Ectodermal cell (in vitro differentiated cells): ENCODE results near the gene TBC1D19.

Source experiments
- H3K27ac ChIP-seq: 2 replicates; pipeline ENCODE4 v1.7.0; 2013; ENCODE audit warnings: mild to moderate bottlenecking, low read depth, low read length; ENCODE audit not compliant: insufficient read depth, poor library complexity, severe bottlenecking
- H3K27me3 ChIP-seq: 2 replicates; pipeline ENCODE4 v1.7.0; 2013; ENCODE audit warnings: mild to moderate bottlenecking, low read length; ENCODE audit not compliant: insufficient read depth, control insufficient read depth, poor library complexity, severe bottlenecking
- H3K36me3 ChIP-seq: one replicate; pipeline ENCODE4 v1.7.0; 2013; ENCODE audit warnings: low read length; ENCODE audit not compliant: control insufficient read depth, insufficient read depth
- H3K4me1 ChIP-seq: one replicate; pipeline ENCODE4 v1.7.0; 2013; ENCODE audit warnings: low read length; ENCODE audit not compliant: control insufficient read depth, insufficient read depth
- H3K4me3 ChIP-seq: 2 replicates; pipeline ENCODE4 v1.7.0; 2013; ENCODE audit warnings: low read depth, low read length, control low read depth; ENCODE audit not compliant: insufficient read depth
- H3K9me3 ChIP-seq: 2 replicates; pipeline ENCODE4 v1.7.0; 2013; ENCODE audit warnings: mild to moderate bottlenecking, low read length, moderate library complexity; ENCODE audit not compliant: control insufficient read depth
- WGBS, 2 experiments: methylation state at CpG; one replicate each; pipeline ENCODE4 v1.1.7; 2013; ENCODE audit warnings: missing lambda C conversion rate in 2 of 2; 5-methylcytosine and 5-hydroxymethylcytosine counted together

Gene TBC1D19

DNA sequence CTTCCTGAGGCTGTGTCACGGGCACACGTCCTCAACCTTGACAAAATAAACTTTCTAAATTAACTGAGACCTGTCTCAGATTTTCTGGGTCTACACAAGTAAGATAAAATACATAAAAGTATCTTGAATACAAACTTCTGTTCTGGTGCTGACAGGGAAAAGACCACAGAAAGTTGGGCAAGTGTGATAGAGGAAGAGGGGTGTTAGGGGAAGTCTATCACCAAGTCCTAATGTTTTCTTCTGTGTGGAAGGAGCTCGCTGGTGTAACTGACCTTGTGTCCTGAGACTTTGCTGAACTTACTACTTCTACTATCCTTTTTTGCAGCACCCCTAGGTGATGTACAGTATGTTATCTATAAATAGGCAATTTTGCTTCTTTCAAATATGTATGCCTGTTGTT is 179.8 kb downstream of the TBC1D19 start:
- Histone ChIP-seq H3K4me3 (no peak overlapping the region), H3K9me3 (no peaks in the 10 kb centered on the region), H3K36me3 (no peaks in the 10 kb centered on the region), H3K27me3 (no peaks in the 10 kb centered on the region), H3K4me1 (no peaks in the 10 kb centered on the region), H3K27ac (no peak overlapping the region)
- 86 to 97% methylated on average over 3 of the region's 3 CpGs for WGBS, 2 experiments

- Histone ChIP-seq H3K27ac (no peak overlapping the region), H3K9me3 (no peaks in the 10 kb centered on the region), H3K36me3 (no peaks in the 10 kb centered on the region), H3K4me1 (no peaks in the 10 kb centered on the region), H3K27me3 (no peaks in the 10 kb centered on the region), H3K4me3 (no peak overlapping the region)
- WGBS, 2 experiments = 100% methylated on average over 1 of the region's 1 CpG; no CpG with 5 or more reads in 1 of the 2 experiments
These were observed 180.3 kb downstream of the TBC1D19 start for GRCh38 chr4:26764231-26764630.

DNA sequence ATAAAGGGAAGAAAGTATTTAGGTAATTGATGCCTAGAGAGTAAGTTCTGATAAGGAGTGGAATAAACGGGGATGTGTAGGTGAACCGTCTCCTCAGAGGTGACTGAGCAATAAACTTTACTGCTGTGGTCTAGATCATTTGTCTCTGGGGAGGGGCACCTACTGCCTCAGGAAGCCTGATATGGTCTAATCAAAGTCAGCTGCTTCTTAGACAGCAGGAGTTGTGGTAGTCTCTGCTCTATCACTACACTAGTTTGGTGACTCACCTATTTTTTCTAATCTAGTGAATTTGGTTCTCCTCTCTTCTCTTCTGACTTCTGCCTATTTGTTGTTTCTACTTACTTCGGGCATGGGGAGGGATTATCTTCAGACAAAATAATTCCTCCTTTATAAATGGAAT is 181.6 kb downstream of the TBC1D19 start:
- 95 to 97% methylated on average over 2 to 3 of the region's 3 CpGs for WGBS, 2 experiments
- no peaks in the 10 kb centered on the region for H3K4me1 ChIP-seq
- H3K4me3 ChIP-seq = no peak overlapping the region
- H3K36me3 ChIP-seq = no peaks in the 10 kb centered on the region
- no peaks in the 10 kb centered on the region for H3K9me3 ChIP-seq
- no peak overlapping the region for H3K27ac ChIP-seq
- no peaks in the 10 kb centered on the region for H3K27me3 ChIP-seq

- no peaks in the 10 kb centered on the region for H3K9me3 ChIP-seq
- H3K27me3 ChIP-seq = no peaks in the 10 kb centered on the region
- no peak overlapping the region for H3K27ac ChIP-seq
- H3K4me3 ChIP-seq = no peak overlapping the region
- 81 to 98% methylated on average over 2 of the region's 2 CpGs for WGBS, 2 experiments
- no peaks in the 10 kb centered on the region for H3K36me3 ChIP-seq
- H3K4me1 ChIP-seq = no peaks in the 10 kb centered on the region
These were observed 182.3 kb downstream of the TBC1D19 start for GRCh38 chr4:26766141-26766540.

DNA sequence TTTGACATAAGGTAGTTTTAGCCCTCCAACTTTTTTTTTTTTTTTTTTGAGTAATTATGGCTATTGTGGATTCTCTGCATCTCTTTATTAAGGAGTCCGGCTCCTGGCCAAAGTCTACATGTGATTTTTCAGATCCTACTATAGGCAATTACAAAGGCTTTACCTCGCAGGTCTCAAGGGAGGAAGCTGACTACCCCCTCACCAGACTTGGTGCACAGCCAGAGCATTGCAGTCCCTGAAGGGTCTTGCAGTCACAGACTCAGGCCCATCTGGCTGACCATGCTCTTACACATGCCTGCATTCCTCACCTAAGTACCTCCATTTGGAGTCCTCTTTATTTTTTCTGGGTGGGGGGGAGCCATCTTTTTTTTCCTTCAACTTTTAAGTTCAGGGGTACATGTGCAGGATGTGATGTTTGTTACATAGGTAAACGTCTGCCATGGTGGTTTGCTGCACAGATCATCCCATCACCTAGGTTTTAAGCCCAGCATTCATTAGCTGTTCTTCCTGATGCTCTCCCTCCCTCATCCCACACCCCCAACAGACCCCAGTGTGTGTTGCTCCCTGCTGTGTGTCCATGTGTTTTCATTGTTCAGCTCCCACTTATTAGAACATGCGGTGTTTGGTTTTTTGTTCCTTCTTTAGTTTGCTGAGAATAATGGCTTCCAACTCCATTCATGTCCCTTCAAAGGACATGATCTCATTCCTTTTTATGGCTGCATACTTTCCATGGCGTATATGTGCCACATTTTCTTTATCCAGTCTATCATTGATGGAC is 188.4 kb downstream of the TBC1D19 start:
- H3K27me3 ChIP-seq = no peaks in the 10 kb centered on the region
- no peaks in the 10 kb centered on the region for H3K4me1 ChIP-seq
- 92 to 93% methylated on average over 5 of the region's 5 CpGs for WGBS, 2 experiments
- no peaks in the 10 kb centered on the region for H3K9me3 ChIP-seq
- no peak overlapping the region for H3K4me3 ChIP-seq
- no peaks in the 10 kb centered on the region for H3K36me3 ChIP-seq
- no peak overlapping the region for H3K27ac ChIP-seq

GRCh38 chr4:26779224-26779623 is 195.3 kb downstream of the TBC1D19 start:
- Histone ChIP-seq H3K27ac (no peak overlapping the region), H3K36me3 (no peaks in the 10 kb centered on the region), H3K4me1 (no peaks in the 10 kb centered on the region), H3K4me3 (no peak overlapping the region), H3K9me3 (no peaks in the 10 kb centered on the region), H3K27me3 (no peaks in the 10 kb centered on the region)
- 92 to 95% methylated on average over 2 of the region's 2 CpGs for WGBS, 2 experiments

DNA sequence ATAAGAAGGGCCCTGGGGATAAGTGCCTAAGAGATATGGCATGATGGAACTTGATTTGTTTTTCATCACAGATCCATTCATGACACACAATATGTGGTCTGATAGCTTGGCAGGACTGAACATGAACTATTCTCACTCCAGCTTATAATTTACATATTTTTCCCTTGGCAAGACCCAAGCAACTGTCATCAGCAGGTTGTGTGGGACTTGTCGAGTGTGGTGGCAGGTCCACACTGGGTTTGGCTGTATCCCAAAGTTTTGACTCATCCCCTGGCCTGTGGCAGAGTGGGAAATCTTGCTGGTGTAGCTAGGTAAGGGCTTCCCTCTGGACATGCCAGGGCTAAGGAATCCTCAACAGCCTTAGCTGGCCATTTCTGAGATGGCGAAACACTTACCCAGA is 195.8 kb downstream of the TBC1D19 start:
- no peaks in the 10 kb centered on the region for H3K36me3 ChIP-seq
- no peak overlapping the region for H3K27ac ChIP-seq
- no peaks in the 10 kb centered on the region for H3K27me3 ChIP-seq
- no peaks in the 10 kb centered on the region for H3K4me1 ChIP-seq
- 86 to 97% methylated on average over 2 of the region's 2 CpGs for WGBS, 2 experiments
- no peak overlapping the region for H3K4me3 ChIP-seq
- no peaks in the 10 kb centered on the region for H3K9me3 ChIP-seq

DNA sequence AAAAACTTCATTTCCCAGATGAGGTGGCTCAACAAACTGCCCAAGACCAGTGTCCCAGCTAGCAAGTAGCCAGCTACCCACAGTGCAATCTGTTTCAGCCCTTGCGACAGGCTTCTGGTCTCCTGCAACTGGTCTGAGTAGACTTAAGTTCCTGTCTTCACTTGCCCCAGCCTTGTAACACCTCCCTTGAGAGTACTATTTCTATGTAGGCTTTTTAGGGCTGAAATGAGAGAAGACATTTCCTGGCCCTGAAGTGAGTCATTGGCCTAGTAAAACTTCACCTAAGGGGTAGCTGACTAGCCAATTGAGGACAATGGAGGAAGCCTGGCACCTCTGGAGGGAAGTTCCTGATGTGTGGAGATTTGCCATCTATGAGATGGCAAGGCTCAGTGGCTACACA is 196.7 kb downstream of the TBC1D19 start:
- H3K4me3 ChIP-seq = no peak overlapping the region

GRCh38 chr4:26782168-26782829 is 198.4 kb downstream of the TBC1D19 start:
- 97% methylated on average over 3 of the region's 3 CpGs for WGBS, 2 experiments
- Histone ChIP-seq H3K27me3 (no peaks in the 10 kb centered on the region), H3K4me1 (no peaks in the 10 kb centered on the region), H3K9me3 (no peaks in the 10 kb centered on the region), H3K27ac (no peak overlapping the region), H3K4me3 (no peak overlapping the region), H3K36me3 (no peaks in the 10 kb centered on the region)

More for the DNA sequence above, 196.7 kb downstream of the TBC1D19 start:
- 98 to 100% methylated on average over 1 of the region's 1 CpG for WGBS, 2 experiments
- Histone ChIP-seq H3K27ac (no peak overlapping the region), H3K27me3 (no peaks in the 10 kb centered on the region), H3K9me3 (no peaks in the 10 kb centered on the region), H3K4me1 (no peaks in the 10 kb centered on the region), H3K36me3 (no peaks in the 10 kb centered on the region)

DNA sequence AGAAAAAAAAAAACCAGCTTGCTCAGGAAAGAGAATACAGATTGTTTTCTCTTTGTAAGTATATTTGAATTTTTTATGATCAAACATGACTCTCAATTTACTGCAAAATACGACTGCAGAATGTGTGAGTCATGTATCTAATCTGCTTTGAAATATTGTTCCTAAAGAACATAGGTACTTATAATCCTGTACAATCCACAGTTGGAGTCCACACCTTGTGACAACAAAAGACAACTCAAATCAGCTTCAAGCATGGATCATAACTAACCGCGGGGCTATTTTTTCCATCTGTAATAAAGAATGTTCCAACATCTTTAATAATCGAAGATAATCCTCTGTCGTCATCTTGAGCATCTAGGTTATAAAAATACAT is 198.9 kb downstream of the TBC1D19 start:
- Histone ChIP-seq H3K4me3 (no peak overlapping the region), H3K4me1 (no peaks in the 10 kb centered on the region), H3K27me3 (no peaks in the 10 kb centered on the region), H3K9me3 (no peaks in the 10 kb centered on the region), H3K27ac (no peak overlapping the region), H3K36me3 (no peaks in the 10 kb centered on the region)
- WGBS, 2 experiments = 81 to 95% methylated on average over 4 to 5 of the region's 5 CpGs
